Mammary epithelial cell (primary cell): Measurements from ENCODE around the gene GGT6.

Experiments
- CTCF ChIP-seq, 2 donors: IDR thresholded peaks in 1 of 2; conservative IDR thresholded peaks in 1 of 2; 2 replicates each; pipeline ENCODE4 v1.5.1; 2011 to 2012; ENCODE audit warnings: inconsistent platforms in 2 of 2, low read length in 2 of 2, mild to moderate bottlenecking in 2 of 2, control low read depth in 1 of 2, low read depth in 1 of 2; ENCODE audit not compliant: insufficient read depth in 1 of 2; ENCODE audit errors: extremely low read depth in 1 of 2
- EZH2 ChIP-seq: IDR thresholded peaks from 2 replicates; pipeline ENCODE4 v1.6.1; 2012; ENCODE audit warnings: low read length, inconsistent platforms, borderline replicate concordance

DNA sequence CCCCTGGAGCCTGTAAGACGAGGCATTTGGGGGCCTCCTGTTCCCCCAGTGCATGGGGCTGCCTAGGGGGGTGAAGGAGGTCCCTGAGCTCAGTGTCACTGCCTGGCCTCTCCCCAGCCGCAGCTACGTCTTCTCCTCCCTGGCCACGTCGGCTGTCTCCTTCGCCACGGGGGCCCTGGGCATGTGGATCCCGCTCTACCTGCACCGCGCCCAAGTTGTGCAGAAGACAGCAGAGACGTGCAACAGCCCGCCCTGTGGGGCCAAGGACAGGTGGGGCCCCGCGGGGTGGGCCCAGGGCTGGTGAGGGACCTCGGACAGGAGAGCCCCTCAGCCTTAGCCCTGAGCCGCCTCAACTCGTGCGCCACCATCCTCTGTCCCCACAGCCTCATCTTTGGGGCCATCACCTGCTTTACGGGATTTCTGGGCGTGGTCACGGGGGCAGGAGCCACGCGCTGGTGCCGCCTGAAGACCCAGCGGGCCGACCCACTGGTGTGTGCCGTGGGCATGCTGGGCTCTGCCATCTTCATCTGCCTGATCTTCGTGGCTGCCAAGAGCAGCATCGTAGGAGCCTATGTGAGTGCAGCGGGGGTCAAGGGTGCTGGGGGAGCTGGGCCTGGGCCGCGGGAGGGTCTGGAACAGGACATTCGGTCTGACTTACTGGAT, 27.4 kb downstream of the GGT6 start:
- no peak for TF ChIP-seq CTCF (conservative IDR thresholded peaks at IDR 0.05 in 1 of 2, IDR thresholded peaks at IDR 0.05 in 1 of 2; ENCODE audit: extremely low read depth in 1 of 2, insufficient read depth in 1 of 2, low read depth in 1 of 2, low read length in 2 of 2)
- no peak for TF ChIP-seq EZH2
